Measurements from ENCODE around the gene ATG4B.

The ATG4B gene

DNA sequence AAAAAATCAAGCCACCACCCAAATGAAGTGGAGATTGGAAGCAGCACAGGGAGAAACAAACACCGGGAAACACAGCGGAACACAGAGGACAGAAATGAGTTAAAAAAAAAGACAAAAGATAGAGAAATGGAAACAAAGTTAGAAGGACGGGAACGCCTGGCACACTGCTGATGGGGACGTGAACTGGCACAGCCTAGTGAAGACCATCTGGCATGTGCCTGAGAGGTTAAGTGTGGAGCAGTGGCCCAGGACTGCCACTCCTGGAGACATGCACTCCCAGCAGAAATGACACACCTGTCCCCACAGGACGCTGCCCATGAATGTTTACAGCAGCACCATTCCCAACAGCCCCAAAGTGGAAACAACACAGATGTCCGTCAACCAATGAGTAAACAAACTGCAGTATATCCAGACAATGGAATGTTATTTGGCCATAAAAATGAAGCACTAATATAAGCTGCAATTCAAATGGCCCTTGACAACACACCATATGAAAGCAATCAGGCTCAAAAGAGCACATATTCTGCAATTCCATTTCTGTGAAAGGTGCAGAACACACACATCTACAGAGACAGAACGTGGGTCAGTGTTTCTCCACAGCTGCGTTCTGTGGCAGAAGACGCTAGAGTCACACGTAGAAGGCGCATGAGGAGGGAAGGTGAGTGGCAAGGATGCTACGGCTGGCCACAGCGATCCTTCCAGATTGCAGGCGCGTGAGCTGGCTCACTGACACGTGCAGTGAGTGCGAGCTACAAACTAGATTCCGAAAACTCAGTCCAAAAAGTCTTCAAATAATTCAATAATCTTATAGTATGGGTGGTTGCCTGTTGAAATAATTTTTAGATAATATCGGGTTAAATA, 25.1 kb upstream of the ATG4B start:
- DNase-seq (ENCODE audit: low read depth in 1 of 2, low spot score in 1 of 2): no peak

DNA sequence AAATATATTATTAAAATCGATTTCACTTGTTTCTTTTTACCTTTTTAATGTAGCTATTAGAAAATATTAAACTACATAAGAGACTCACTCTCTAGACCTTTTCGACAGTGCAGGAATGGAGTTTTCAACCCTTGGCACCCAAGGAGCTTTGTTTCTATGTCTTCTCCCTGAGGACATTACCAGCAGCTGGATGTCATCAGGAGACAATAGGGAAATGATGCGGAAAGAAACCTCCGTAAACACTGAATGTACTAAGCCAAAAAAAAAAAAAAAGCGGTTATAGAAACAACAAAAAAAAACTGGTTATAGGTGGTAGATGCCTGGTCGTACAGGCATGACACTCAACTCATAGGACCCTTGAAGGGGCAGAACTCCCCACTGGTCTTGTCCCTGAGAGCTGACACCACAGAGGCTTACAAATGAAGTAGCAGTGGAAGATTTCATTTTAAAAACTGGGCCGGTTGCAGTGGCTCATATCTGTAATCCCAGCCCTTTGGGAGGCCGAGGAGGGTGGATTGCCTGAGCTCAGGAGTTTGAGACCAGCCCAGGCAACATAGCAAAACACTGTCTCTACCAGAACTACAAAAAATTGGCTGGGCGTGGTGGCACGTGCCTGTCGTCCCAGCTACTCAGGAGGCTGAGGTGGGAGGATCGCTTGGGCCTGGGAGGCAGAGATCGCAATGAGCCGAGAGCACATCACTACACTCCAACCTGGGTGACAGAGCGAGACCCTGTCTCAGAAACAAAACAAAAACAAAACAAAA, 24.3 kb upstream of the ATG4B start:
- no peak for DNase-seq (ENCODE audit: low read depth in 1 of 2, low spot score in 1 of 2)

DNA sequence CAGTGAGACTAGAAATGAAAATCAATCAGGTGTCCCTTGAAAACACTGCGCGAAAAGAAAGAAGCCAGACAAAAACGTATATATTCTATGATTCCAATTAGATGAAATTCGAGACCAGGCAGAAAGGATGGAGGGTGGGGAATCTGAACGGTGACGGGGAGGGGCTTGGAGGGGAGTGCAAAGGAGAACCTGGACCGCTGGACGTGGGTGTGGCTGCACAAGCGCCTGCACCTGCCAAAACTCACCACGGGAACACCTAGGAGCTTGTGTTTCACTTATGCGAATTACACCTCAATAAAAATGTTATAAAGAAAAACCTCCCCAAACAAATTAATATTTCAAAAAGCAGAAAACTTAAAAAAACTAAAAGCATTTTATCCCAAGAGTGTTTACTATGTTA, 22.5 kb upstream of the ATG4B start:
- DNase-seq (ENCODE audit: low read depth in 1 of 2, low spot score in 1 of 2): no peak

GRCh38 chr2:241615522-241616052, 21.9 kb upstream of the ATG4B start:
- DNase-seq (ENCODE audit: low read depth in 1 of 2, low spot score in 1 of 2): no peak

DNA sequence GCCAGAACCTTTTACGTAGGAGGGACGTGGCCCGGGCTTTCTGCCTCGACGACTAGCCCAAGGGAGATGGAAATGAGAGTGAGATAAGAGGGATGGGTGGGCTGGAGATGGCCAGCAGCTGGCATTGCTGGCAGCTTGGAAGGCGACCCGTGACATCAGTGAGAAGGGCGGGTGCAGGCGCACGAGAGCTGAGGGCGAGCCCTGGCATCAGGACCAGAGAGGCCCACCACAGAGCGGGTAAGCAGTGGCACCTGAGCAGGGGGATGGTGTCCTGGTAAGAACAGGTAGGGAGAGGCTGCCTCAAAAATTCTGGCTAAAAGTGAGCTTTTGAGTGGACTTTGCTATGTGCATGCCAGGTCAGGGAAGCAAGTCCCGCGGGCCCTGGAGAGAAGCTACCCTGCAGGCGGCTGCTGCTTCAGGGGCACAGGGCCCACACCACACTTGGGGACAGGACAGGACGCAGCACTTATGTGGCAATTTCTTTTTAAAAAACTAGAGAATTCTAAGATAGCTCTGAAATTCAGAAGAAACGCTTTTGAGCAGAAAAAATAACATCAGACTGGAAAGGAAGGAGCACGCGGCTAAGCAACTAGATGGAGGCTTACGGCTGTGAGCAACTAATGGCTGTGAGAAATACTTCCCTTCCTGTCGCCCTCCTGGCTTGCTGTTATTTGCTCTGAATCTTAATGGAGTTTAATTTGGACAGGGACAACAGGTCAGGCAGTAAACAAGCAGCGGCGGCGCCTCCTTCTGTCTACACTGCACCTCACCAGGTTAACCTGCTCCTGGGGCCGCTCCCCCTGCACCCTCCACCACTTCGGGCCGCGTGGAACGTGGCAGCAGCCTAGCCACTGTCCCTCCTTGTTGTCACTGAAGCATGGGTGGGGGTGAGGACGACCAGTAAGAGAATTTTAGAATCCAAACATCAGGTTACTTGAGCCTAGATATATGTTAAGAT, 21.0 kb upstream of the ATG4B start:
- DNase-seq (ENCODE audit: low read depth in 1 of 2, low spot score in 1 of 2): no peak

DNA sequence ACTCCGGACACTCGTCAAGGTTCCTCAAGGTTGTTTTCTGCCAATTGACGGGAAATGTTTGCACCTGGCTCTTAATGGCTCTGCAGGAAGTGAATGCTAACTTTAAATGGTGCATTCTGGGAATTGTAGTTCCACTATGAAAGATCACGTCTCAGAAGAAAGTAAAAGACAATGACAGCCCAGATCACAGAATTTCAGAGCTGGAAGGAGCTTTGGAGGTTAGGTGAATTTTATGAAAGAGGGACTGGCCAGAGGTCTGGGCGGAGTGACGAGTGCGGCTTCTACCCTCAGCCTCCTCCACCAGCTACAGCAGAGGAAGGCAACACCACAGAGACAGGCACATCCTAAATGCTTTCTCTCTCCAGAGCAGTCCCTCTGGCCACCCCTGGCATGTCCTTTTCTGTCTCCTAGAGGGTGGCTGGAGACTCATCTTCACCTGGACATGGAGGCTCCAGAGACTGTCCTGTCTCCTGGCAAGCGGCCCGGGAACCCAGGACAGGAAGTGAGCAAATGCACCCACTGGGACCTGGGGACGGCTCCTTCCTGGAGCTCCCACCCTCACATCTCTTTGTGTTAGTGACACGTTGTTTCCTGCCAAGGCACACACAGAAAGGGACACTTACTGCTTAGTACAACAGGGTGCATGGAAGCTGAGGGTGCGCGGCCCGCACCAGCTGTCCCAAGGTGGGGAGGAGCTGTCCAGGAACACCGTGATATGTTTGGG, 19.9 kb upstream of the ATG4B start:
- no peak for DNase-seq (ENCODE audit: low read depth in 1 of 2, low spot score in 1 of 2)

DNA sequence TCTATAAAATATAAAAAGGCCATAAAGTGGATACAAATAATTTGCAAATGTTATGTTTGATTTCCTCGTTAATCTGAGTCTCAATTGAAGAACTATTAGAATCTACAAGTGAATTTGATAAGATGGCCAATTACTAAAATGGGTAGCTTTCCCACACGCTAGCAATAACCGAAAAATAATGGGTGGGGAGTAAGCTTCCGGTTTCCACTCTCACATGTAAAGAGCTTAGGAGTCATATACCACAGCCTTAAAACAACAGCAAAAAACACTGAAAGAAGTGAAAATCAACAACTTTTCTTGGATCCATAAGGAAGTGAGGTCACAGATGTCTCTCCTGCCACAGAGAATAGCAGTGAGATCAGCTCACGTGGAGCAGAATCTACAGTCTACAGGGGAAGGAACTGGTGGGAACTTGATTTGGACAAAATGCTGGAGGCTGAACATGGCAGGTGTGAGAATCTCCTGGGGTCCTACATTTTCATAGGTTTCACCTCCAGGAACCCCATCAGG, 19.1 kb upstream of the ATG4B start:
- DNase-seq (ENCODE audit: low read depth in 1 of 2, low spot score in 1 of 2): no peak

- DNase-seq (ENCODE audit: low read depth in 1 of 2, low spot score in 1 of 2): no peak
Measured at GRCh38 chr2:241618829-241619228, 18.7 kb upstream of the ATG4B start.

GRCh38 chr2:241619597-241620418, 17.7 kb upstream of the ATG4B start:
- DNase-seq (ENCODE audit: low read depth in 1 of 2, low spot score in 1 of 2): no peak

DNA sequence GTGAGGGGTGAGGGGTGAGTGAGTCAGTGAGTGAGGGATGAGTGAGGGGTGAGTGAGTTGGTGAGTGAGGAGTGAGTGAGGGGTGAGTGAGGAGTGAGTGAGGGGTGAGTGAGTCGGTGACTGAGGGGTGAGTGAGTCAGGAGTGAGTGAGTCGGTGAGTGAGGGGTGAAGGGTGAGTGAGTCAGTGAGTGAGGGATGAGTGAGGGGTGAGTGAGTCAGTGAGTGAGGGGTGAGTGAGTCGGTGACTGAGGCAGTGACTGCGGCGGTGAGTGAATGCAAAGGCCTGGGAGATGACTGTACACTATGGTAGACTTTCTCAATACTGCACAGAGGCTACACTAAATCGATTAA, 17.1 kb upstream of the ATG4B start:
- DNase-seq (ENCODE audit: low read depth in 1 of 2, low spot score in 1 of 2): peak in 1 of 2 donors; percentile 47

DNA sequence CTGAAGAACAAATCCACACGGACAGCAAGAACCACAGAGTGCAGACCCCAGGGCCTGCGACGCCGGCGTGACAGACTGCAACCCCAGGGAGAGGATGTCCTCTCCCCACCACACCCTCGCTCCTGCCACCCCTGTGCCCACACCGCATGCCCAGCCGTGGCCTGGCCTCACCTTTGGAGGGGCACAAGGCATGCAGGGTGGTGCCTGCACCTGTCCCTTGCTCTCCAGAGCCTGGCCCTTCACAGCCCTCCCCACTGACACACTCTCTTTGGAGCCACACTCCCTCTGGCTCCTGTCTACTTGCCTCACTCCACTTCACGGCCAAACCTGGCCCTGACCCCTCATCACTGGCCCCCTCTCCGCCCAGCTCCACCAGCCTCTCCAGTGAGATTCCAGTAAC, 9.8 kb upstream of the ATG4B start:
- DNase-seq (ENCODE audit: low read depth in 1 of 2, low spot score in 1 of 2): no peak

DNA sequence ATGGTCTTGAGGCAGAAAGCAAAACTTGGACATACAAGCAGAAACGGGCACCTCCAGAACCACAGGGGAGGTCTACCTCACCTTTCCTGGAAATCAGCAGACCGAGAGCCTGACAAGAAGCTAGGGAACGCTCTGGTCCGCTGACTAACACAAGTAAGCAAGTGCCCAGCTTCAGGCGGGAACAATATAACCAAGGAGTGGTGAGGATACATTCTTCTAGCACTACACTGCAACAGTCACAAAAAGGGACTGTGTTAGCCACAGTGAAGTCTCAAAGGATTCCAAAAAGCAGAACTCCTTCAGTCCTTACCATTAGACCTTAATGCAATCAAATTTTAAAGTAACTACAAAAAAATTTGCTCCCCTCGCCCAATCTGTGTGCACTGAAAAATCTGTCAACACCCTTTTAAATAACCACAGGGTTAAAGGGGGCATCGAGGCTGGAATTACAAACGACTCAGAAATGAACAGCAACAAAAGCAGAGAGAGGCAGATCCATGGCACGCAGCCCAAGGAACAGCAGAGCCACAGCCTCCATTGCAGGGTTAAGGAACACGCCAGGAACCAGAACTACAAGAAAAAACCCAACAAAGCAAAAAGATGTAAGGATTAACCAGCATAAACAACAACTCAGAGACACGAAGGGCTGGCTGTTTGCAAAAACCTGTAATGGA, 7.6 kb upstream of the ATG4B start:
- no peak for DNase-seq (ENCODE audit: low read depth in 1 of 2, low spot score in 1 of 2)

- no peak for DNase-seq (ENCODE audit: low read depth in 1 of 2, low spot score in 1 of 2)
Measured at GRCh38 chr2:241632478-241633325, 4.8 kb upstream of the ATG4B start.

DNA sequence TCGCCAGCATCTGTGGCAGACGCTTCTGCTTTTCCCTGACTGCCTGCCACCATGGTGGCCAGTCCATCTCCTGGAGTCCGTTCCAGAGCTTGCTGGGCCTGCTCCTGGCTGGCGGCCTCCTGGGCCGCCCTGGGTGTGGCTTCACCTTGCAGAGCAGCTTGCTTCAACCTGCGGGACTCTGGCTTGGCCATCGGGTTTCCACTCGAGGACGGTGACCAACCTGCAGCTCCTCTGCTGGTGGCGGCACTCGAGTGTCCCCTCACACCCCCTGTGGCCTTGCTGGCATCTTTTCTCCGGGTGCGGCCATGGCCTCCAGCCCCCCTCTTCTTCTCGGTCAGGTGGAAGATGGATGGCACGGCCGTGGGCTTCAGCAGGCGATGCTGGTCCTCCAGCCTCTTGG, 3.9 kb upstream of the ATG4B start:
- no peak for DNase-seq (ENCODE audit: low read depth in 1 of 2, low spot score in 1 of 2)

- DNase-seq (ENCODE audit: low read depth in 1 of 2, low spot score in 1 of 2): no peak
Measured at GRCh38 chr2:241635756-241636155, 1.7 kb upstream of the ATG4B start.

DNA sequence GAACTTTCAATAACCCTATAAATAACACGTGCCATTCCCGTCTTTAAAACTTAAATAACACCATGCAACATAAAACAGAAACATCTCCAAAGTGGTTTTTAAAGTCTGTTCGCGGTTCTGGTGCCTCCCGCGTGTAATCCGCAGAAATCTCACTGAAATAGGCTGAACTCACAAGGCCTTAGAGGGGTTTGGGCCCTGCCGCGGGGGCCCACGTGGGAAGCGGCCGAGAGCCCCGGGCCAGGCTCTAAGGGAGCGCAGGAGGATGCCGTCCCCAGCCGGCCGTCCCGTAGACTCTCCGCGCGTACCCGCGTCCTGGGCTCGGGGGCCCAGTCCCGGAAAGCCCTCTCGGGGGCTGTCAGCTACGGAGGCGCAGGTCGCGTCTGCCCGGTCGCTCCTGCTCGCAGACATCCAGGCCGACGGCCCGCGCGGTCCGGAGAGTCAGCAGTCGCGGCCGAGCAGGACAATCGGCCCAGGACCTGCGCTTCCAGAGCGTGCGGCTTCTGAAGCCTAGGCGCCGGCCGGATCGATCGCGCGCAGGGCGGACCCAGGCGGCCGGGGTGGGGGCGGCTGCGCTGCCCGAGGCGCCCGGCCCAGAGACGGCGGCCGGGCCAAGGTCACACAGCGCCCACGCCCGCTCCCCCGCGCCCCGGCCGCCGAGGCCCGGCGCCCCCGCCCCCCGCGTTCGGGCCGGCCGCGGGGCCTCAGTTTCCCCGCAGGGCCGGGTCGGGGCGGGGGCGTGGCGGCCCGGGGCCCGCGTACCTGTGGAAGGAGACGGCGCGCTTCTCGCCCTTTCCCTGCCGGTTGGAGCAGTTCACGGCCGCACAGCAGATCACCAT, 1.1 kb upstream of the ATG4B start:
- no peak for DNase-seq (ENCODE audit: low read depth in 1 of 2, low spot score in 1 of 2)

Data from activated T-helper 1 cell treated with anti-CD3 and anti-CD28 coated beads, Interleukin-2, amount 50 U/mL, for 16 hours (primary cell).